PFSK-1 (cell line): ENCODE measurements around the gene RYK.

Experiments
- FOXP2 ChIP-seq: optimal IDR thresholded peaks from 2 replicates; pipeline ENCODE3; 2011; ENCODE audit warnings: borderline replicate concordance, control low read depth, inconsistent platforms; ENCODE audit not compliant: insufficient read depth; ENCODE audit errors: extremely low read length, extremely low read depth
- POLR2AphosphoS5 ChIP-seq: IDR thresholded peaks from 2 replicates; pipeline ENCODE4 v1.6.1; 2012; ENCODE audit warnings: low read depth, mild to moderate bottlenecking, control low read depth, low read length, moderate library complexity
- SIN3A ChIP-seq: IDR thresholded peaks from 2 replicates; pipeline ENCODE4 v1.6.1; 2012; ENCODE audit warnings: mild to moderate bottlenecking, low read length, moderate library complexity, borderline replicate concordance; ENCODE audit not compliant: insufficient read depth
- TAF1 ChIP-seq: IDR thresholded peaks from 2 replicates; pipeline ENCODE4 v1.6.1; 2012; ENCODE audit warnings: low read length, control low read depth, borderline replicate concordance; ENCODE audit not compliant: insufficient read depth
- TF ChIP-seq, protein P1 (sequence below), 2 experiments: IDR thresholded peaks; 2 replicates each; pipeline versions ENCODE4 v1.6.1 to v1.8.0; 2011 to 2012; ENCODE audit warnings: low read depth in 2 of 2, low read length in 2 of 2, control low read depth in 1 of 2, inconsistent platforms in 1 of 2, mild to moderate bottlenecking in 1 of 2, moderate library complexity in 1 of 2; ENCODE audit not compliant: insufficient read depth in 1 of 2

The RYK gene

GRCh38 chr3:134258761-134259347 lies 8.2 kb upstream of the RYK start:
- TF ChIP-seq SIN3A (no peak), POLR2AphosphoS5 (no peak), TAF1 (no peak), FOXP2 (no peak)
- TF ChIP-seq, protein P1, sequence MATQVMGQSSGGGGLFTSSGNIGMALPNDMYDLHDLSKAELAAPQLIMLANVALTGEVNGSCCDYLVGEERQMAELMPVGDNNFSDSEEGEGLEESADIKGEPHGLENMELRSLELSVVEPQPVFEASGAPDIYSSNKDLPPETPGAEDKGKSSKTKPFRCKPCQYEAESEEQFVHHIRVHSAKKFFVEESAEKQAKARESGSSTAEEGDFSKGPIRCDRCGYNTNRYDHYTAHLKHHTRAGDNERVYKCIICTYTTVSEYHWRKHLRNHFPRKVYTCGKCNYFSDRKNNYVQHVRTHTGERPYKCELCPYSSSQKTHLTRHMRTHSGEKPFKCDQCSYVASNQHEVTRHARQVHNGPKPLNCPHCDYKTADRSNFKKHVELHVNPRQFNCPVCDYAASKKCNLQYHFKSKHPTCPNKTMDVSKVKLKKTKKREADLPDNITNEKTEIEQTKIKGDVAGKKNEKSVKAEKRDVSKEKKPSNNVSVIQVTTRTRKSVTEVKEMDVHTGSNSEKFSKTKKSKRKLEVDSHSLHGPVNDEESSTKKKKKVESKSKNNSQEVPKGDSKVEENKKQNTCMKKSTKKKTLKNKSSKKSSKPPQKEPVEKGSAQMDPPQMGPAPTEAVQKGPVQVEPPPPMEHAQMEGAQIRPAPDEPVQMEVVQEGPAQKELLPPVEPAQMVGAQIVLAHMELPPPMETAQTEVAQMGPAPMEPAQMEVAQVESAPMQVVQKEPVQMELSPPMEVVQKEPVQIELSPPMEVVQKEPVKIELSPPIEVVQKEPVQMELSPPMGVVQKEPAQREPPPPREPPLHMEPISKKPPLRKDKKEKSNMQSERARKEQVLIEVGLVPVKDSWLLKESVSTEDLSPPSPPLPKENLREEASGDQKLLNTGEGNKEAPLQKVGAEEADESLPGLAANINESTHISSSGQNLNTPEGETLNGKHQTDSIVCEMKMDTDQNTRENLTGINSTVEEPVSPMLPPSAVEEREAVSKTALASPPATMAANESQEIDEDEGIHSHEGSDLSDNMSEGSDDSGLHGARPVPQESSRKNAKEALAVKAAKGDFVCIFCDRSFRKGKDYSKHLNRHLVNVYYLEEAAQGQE (IDR thresholded peaks at IDR 0.05; ENCODE audit: insufficient read depth in 1 of 2, low read depth in 2 of 2, low read length in 2 of 2) = no peak

DNA sequence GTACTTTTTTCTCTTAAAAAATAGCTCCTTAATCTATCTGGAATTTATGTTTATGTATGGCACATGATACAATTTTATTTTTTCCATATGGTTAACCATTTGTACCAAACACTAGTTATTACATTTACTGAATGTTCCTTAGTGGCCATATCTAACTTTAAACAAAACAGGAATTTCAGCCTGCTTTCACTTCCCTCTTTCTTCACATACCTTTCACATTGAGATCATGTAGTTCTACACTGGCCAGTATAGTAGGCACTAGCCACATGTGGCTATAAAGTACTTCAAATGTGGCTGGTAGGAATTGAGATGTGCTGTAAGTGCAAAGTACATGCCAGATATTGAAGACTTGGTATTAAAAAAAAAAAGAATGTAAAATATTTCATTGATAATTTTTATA lies 4.7 kb upstream of the RYK start:
- TF ChIP-seq FOXP2 = no peak
- TF ChIP-seq, protein P1 (IDR thresholded peaks at IDR 0.05; ENCODE audit: insufficient read depth in 1 of 2, low read depth in 2 of 2, low read length in 2 of 2) = no peak
- no peak for TF ChIP-seq TAF1

DNA sequence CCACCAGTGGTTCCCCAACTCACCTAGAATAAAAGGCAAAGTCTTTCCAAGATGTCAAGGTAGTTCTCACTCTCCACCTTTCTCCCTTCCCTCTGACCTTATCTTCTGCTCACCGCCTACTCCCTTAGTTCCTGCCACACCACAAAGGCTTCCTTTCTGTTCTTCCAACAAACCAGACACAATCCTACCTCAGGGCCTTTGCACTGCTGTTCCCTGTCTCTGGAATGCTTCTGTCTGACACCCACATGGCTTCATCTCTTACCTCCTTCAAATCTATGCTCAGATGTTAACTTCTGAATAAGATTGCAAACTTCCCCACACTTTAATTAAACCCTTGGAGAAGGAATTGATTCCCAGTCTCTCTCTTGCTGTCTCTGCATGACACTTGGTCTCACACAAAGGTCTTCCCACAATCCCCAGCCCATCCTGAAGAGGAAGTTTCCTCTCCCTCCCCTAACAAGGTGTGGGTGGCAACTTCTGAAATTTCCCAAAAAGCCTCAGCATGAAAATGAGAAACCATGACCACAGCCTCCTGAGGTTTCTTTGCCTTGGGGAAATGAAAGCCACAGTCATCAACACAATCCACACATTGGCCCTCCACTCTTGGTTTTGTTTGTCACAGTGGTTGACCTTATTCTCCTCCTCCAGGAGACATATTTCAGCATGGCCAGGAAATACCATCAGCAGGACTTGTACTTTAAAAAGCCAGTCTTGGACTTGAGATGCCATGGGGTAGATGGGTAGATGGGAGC lies 3.0 kb upstream of the RYK start:
- no peak for TF ChIP-seq POLR2AphosphoS5

GRCh38 chr3:134252766-134253165 lies 2.1 kb upstream of the RYK start:
- TF ChIP-seq TAF1 = no peak
- TF ChIP-seq FOXP2 = no peak
- TF ChIP-seq, protein P1 (IDR thresholded peaks at IDR 0.05; ENCODE audit: insufficient read depth in 1 of 2, low read depth in 2 of 2, low read length in 2 of 2) = no peak
- no peak for TF ChIP-seq SIN3A
- TF ChIP-seq POLR2AphosphoS5 = no peak

GRCh38 chr3:134251731-134252391 lies 1.2 kb upstream of the RYK start:
- TF ChIP-seq TAF1 (no peak), FOXP2 (no peak), POLR2AphosphoS5 (no peak), SIN3A (no peak)
- TF ChIP-seq, protein P1 (IDR thresholded peaks at IDR 0.05; ENCODE audit: insufficient read depth in 1 of 2, low read depth in 2 of 2, low read length in 2 of 2) = no peak
